ENCODE results near the gene ABAT.
A peak's percentile ranks its signal among the peaks of the same experiment; 100 is the strongest.
"Not testable (repeated sequence)": the region's sequence is repeated elsewhere in the genome, so short reads cannot be mapped to it uniquely, and the experiment has no call there.

Gene ABAT

DNA sequence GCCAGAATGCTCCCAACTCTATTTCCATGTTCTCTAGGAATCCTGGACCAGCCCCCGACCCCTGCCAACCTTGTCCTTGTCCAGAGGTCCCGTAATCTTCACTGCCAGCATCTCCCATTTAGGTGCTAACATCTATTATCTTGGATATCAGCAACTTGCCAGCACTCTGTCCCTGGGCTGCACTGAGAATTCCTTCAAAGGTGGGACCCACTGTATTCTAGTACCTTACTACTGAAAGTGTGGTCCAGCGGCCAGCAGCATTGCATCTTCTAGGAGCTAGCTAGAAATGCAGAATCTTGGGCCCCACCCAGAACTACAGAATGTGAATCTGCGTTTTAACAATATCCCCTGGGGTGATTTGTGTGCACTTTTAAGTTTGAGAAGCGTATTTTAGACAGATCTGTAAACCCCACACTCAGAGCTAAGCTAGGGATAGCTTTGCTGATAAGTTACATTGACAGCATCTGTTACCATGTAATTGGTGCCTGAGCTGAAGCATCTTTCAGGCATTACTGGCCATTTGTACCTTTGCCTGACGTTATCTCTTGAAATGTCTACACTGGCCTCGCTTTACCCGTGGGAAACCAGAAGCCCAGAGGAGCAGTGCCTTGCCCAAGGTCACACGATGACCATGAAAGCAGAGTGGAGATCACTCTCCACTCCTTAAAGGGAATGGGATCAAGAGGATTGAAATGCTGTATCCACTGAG, 8.3 kb downstream of the ABAT start:
- no peak for DNase-seq (ENCODE audit: low read depth)

DNA sequence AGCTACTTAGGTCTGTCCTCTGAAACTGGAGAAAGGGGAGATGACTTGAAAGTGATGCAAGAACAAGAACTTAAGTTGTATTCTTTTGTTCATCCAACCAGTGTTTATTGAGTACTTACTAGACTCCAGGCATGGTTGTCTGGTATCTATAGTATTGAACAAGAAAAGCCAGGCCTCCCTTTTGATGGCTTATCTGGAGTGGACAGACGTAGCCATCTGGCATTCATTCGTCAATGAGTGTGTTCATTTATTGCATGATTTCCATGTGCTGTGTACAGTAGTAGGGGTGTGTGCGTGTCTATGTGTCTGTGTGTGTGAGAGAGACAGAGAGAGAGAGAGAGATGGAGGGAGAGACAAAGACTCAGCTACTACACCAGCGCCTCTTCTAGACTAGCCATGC, 9.2 kb downstream of the ABAT start:
- no peak for DNase-seq (ENCODE audit: low read depth)

- DNase-seq (ENCODE audit: low read depth), result no peak
These were observed 11.2 kb downstream of the ABAT start for GRCh38 chr16:8685617-8686016.

- DNase-seq (ENCODE audit: low read depth), result peak; percentile 5
These were observed 11.7 kb downstream of the ABAT start for GRCh38 chr16:8686031-8686621.

DNA sequence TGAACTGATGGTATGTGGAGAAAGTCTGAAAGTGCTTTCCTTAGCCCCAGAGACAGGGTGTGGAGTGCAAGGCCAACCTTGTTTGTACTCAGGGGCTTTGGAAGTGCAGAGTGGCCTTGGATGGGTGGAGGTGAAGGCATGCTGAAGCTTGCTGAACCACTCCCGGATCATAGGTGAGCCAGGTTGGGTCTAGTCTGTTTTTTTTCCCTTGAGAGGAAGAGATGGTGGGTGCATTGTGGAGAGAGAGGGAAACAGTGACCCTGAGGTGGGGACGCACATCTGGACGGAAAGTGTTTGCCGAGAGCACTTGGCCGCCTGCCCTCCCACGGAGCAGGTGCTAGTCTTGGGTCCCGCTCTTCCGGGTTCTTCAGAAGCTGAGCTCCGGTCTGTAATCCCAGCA, 12.5 kb downstream of the ABAT start:
- DNase-seq (ENCODE audit: low read depth), result no peak

DNA sequence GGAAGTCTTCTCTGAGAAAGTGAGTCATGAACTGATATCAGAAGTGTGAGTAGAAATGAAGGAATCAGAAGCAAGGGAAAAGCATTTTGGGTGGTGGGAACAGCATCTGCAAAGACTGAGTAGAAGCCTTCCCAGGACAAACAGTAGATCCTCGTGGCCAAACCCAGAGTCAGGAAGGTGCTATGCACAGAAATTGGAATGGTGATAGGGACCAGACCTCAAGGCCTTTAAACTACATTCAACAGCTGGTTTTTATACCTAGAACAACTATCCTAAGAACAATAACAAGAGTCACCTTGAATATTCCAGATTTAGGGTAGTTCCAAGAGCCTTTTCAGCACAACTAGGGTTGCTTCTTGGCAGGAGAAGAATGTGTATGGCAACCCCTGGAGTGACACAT, 15.3 kb downstream of the ABAT start:
- no peak for DNase-seq (ENCODE audit: low read depth)

DNA sequence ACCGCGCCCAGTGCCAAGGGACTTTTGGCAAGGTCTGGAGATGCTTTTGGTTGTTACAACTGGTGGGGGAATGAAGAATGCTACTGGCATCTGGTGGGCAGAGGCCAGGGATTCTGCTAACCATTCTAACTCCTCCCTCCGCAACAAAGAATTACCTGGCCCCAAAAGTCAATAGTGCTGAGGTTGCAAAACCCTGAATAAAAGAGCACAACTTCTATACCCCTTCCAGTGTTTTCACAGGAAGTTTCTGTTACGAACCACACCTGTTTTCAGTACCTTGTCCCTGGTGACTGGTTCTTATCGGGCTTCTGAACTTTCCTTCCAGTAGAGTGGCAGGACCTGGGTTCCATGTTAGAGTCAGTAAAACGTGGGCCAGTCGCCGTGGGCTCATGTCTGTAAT, 17.3 kb downstream of the ABAT start:
- no peak for DNase-seq (ENCODE audit: low read depth)

GRCh38 chr16:8694795-8695728, 20.6 kb downstream of the ABAT start:
- DNase-seq (ENCODE audit: low read depth), result no peak

DNA sequence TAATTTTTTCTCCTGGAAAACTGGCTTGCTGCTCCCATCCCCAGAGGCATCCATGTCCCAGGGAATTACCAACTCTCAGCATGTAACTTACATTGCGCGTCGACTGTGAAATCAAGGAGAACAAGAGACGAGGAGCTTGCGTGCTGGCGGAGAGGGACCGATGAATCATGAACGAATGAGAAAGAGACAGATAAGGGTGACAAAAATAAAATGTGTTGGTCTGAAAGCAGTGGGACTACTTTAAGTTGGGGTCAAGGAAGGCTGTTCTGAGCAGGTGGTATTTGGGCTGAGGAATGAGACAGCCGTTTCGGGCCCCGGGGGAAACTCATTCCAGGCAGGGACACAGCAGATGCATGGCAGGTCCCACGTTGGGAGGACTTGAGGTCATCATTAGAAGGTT, 22.5 kb downstream of the ABAT start:
- DNase-seq (ENCODE audit: low read depth), result no peak

- no peak for DNase-seq (ENCODE audit: low read depth)
These were observed 23.5 kb downstream of the ABAT start for GRCh38 chr16:8697965-8698364.

DNA sequence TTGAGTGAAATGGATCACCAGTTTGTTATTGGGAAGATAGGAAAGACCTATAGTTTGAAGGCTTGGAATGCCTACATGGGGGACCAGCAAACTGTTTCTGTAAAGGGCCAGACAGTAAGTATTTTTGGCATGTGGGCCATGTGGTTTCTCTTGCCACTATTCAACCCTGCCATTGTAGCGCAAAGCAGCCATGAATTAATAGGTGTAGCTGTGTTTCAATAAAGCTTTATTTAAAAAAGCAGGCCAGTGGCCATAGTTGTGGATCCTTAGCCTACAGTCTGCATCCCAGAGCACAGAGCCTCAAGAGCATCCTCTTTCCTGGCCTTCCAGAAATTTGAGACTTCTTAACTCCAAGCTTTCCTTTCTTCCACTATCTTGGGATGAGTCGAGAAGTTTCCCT, 29.3 kb downstream of the ABAT start:
- no peak for DNase-seq (ENCODE audit: low read depth)

GRCh38 chr16:8704098-8704497, 29.7 kb downstream of the ABAT start:
- DNase-seq (ENCODE audit: low read depth), result no peak

DNA sequence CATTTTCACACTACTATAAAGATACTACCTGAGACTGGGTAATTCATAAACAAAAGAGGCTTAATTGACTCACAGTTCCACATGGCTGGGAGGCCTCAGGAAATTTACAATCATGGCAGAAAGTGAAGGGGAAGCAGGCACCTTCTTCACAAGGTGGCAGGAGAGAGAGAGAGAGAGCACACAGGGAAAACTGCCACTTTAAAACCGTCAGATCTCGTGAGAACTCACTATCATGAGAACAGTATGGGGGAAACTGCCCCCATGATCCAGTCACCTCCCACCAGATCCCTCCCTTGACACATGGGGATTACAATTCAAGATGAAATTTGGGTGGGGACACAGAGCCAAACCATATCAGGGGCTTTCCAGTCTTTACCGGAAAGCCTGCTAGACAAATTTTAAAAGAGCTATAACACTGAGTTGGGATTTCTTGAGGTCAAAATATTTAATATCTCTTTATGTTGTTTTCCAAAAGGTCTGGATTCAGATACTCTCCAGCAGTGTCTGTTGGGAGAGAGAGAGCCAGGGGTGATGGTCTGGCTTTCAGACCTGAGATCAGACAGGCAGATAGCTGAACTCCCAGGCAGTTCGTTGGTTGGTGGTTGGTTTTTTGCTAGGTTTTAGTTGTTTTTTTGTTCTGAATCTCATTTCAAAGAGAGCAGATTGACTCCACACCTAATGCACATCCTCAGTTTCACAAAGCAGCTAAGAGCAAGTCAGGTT, 30.8 kb downstream of the ABAT start:
- not testable (repeated sequence) for DNase-seq (ENCODE audit: low read depth)

DNA sequence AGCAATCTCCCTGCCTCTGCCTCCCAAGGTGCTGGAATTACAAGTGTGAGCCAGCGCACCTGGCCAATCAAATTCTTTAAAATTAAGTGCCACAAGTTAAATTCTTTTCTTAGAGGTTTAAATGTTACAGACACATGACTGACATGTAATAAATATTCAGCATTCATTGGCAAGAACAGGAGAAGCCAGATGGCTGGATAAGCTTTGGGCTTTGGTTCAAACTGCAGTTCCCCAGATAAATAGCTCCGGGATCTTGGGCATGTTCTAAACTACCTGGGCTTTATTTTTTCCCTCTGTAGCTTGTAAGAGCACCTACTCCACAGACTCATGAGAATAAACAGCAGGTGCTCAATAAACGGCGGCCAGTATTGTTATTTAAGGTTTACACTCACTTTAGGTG, 34.1 kb downstream of the ABAT start:
- DNase-seq (ENCODE audit: low read depth), result no peak

DNA sequence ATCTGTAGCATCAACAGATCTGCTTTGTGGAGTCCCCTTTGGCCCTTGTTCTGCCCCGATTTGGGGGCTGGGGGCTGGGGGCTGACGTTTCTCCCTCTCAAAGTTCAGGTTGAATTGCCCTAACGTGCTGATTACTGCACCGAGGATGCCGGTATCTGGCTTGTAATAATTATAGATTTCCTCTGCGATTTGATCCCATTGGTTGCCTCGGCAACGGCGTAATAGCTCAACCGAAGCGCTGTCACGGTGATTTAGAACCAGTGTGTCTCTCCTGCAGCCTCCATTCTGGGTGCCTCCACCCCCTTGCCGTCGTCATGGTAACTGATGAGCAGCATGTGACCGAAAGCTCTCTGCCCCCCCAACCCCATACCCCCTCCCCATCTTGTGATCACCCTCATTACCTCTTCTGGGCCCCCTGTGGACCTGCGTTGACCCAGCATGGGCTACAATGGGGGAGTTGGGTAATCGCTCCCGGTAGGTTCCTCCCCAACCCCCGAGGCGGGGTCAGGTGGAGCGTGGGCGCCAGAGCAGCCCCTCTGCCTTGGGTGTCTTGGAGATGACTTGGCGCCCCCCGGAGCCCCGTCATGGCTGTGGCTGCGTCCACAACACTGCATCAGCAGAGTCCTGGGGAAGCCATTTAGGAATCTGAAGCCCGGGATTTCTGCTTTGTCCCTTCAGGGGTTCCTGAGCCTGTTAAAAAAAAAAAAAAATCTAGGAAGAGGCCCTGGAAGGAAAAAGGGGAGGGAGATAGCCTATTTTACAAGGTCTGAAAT, 38.4 kb downstream of the ABAT start:
- no peak for DNase-seq (ENCODE audit: low read depth)

DNA sequence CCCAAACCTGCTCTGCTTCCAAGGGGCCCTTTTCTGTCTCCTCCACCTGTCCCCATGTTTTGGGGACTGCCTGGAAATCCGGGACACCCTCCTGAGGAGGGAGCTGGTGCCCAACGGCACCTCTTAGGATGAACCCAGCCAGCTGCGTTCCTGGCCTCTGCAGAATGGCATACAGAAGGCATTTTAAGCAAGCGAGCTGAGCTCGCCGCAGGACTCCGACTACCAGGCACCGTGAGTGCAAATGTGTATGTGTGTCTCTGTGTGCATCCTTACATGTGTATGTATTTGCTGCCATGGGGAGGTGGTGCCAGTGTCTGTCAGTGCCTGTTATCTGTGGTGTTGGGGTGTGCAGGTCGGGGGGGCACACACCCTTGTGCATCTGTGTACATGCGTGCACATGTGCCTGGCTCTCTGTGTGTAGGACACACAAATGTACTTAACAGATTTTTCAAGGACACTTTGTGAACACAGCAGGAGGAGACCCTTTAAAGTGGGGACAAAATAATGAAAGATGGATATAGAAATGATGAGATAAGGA, 39.3 kb downstream of the ABAT start:
- DNase-seq (ENCODE audit: low read depth), result no peak

DNA sequence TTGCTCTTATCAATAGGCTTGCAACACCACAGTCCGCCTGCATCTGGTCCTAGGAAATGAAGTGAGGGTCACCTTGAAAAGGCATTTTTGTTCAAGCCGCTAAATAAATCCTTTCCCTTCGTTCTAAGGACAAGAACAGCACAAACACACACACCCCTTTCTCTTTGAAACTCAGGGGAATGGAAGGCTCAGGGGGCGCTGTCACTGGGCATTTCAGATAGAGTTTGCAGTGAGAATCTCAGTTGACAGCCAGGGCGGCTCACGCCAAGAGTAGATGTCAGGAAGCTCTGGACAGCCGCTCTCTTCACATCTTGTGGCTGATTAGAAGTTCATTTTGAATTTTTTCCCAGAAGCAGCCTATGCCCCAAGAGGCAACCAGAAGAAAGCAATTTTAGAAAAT, 39.8 kb downstream of the ABAT start:
- no peak for DNase-seq (ENCODE audit: low read depth)

GRCh38 chr16:8714807-8715206, 40.4 kb downstream of the ABAT start:
- no peak for DNase-seq (ENCODE audit: low read depth)

- DNase-seq (ENCODE audit: low read depth), result no peak
These were observed 41.6 kb downstream of the ABAT start for GRCh38 chr16:8716052-8716451.

- DNase-seq (ENCODE audit: low read depth), result no peak
These were observed 42.2 kb downstream of the ABAT start for GRCh38 chr16:8716592-8716991.

GRCh38 chr16:8717469-8717868, 43.1 kb downstream of the ABAT start:
- DNase-seq (ENCODE audit: low read depth), result no peak
